Measurements from ENCODE around the gene FOLR2. TPM values are rescaled to one million over a fixed set of nuclear protein-coding genes. Genes with fewer than 3 reads are reported as not detected.

FOLR2 gene
- not detected in 2 replicates for total RNA-seq

DNA sequence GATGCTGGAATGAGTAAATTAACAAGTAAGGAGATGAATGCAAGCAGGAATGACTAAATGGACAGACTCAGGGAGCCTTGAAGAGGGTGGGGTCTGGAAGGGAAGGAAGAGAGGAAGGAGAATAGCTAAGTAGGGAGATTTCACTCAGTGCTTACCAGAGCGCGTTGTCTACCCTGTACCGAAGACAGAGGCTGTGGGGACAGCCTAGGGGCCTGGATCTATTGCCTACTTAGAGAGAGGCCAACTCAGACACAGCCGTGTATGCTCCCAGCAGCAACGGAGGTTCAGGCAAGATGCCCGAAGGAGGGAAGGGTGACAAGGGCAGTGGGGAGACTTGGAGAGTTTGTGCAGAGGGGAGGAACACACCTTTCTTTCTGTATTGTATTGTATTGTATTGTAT is at the start of gene FOLR2:
TSS of gene FOLR2 (plus strand) at position 157 of the 400 bp plus-strand sequence. CDS start 1,791 bp downstream, outside the sequence.

GRCh38 chr11:72191961-72192381 is 24.6 kb upstream of the FOLR2 start, which contains the start of gene FOLR1:
Gene FOLR1 (plus strand): TSS chr11:72192140. CDS start chr11:72192174, 34 bp downstream.

DNA sequence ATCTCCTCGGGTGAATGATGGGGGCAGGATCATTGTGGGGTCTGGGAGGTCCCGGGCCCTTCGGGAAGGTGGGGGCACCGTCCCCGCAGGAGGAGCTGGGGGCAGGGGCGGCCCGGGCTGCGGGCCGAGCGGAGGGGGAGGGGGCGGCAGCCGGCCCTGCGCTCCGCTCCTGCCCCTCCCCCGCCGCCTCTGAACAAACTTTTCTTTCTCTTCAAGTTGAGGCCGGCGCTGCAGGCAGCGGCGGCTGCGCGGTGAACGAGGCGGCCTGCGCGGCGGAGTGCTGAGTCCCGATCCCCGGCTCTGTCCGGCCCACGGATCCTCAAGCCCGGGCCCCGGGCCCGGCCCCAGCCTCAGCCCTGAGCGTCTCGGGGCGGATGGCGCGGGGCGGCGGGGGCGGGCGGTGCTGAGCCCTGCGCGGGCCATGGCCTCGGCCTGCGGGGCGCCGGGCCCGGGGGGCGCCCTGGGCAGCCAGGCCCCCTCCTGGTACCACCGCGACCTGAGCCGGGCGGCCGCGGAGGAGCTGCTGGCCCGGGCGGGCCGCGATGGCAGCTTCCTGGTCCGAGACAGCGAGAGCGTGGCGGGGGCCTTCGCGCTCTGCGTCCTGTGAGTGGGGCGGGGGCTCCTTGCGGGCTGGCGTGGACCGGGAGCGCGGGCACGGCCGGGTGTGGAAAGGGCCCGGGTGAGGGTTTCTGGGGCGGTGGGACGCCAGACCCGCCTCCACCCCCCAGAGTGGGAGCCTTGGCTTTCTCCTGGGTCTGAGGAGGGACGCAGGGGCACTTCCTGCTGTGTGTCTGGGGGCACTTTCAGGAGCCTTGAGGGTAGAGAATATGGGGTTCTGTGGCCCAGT is 8.2 kb downstream of the FOLR2 start, which contains the start of gene INPPL1:
TSS of gene INPPL1 (plus strand) at position 204 of the 847 bp plus-strand sequence. CDS start at position 422, 218 bp downstream.

GRCh38 chr11:72244060-72244360 is 27.4 kb downstream of the FOLR2 start, which contains the start of gene PHOX2A:
Gene PHOX2A (minus strand): TSS chr11:72244176. CDS start chr11:72244004, 172 bp downstream.

Other genes starting within 250 kb of the FOLR2 start
- 7.0 and 9.1 TPM in 2 replicates for gene IL18BP, start 217.9 kb upstream of the FOLR2 start, total RNA-seq
- gene NUMA1, start 136.3 kb upstream of the FOLR2 start, total RNA-seq = 114 and 117 TPM in 2 replicates
- 3.2 and 4.2 TPM in 2 replicates for gene LRRC51, start 135.9 kb upstream of the FOLR2 start, total RNA-seq
- 92.9 and 119 TPM in 2 replicates for gene LAMTOR1, start 113.5 kb upstream of the FOLR2 start, total RNA-seq
- not detected in 2 replicates for gene TOMT, start 110.9 kb upstream of the FOLR2 start, total RNA-seq
- gene ANAPC15, start 104.1 kb upstream of the FOLR2 start, total RNA-seq = 22.8 and 26.6 TPM in 2 replicates
- not detected in 2 replicates for gene FOLR3, start 81.1 kb upstream of the FOLR2 start, total RNA-seq
- not detected in 2 replicates for gene FOLR1, start 24.7 kb upstream of the FOLR2 start, total RNA-seq
- 34.0 and 40.0 TPM in 2 replicates for gene INPPL1, start 8.0 kb downstream of the FOLR2 start, total RNA-seq
- not detected in 2 replicates for gene PHOX2A, start 27.4 kb downstream of the FOLR2 start, total RNA-seq
- 48.4 and 57.6 TPM in 2 replicates for gene CLPB, start 217.7 kb downstream of the FOLR2 start, total RNA-seq